ENCODE results near the gene ABCF3. TPM values are rescaled to one million over a fixed set of nuclear protein-coding genes. Genes with fewer than 3 reads are reported as not detected.

Gene ABCF3
- total and polyA plus RNA-seq, 2 of the 13 experiments (the other 11 are each of a cell fraction or from before 2014, with no cell fraction given): 38.8 to 46.5 TPM

DNA sequence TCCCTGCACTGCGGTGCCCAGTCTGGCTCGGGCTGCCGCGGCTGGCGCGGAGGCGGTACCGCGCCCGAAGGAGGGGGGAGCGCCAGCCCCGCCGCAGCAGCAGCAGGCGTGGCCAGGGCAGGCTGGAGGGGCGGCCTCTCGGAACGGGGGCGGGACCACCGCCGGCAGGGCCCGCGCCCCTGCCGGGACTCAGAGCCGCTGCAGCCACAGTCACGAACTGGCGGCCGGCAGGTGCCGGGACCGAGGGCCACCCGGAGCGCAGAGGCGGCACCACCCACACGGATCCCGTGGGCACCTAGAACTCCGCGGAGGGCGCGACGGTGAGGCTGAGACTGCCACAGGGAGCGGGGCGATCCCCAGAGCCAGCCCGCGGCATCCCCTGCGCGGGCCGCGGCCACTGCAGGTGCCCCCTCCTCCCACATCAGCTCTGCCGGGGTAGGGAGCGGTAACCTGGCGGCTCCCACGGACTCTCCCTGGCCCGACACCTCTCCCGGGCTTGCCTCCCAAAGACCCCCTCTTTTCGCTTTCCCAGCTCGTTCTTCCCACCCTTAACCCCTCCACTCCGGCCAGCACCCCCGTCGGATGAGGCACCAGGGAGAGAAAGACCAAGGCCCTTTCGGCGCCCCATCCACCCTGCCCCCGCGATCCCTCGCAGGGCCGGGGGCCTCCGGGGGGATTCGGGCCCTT lies 43.5 kb downstream of the ABCF3 start, which contains the start of gene VWA5B2 (continued):
- TF ChIP-seq CSRNP1 (CRISPR knock-in tag; IDR thresholded peaks at IDR 0.05) (no peak), RBM39 (IDR thresholded peaks at IDR 0.05; ENCODE audit: low read depth, low read length, poor library complexity, severe bottlenecking) (no peak), TCF7 (IDR thresholded peaks at IDR 0.05; ENCODE audit: low read depth) (no peak), ZBTB7A (CRISPR knock-in tag; IDR thresholded peaks at IDR 0.05) (0 out of 2 replicates have a peak, but pooled peaks have one; percentile 9), KDM4B (CRISPR knock-in tag; IDR thresholded peaks at IDR 0.05) (no peak), NRL (CRISPR knock-in tag; IDR thresholded peaks at IDR 0.05; ENCODE audit: borderline replicate concordance) (peak; percentile 23; the same call in 1 of the 2 replicates), NFYB (CRISPR knock-in tag; IDR thresholded peaks at IDR 0.05) (no peak), NR1H2 (CRISPR knock-in tag; IDR thresholded peaks at IDR 0.05; ENCODE audit: borderline replicate concordance, low read depth) (no peak), KLF16 (CRISPR knock-in tag; IDR thresholded peaks at IDR 0.05) (no peak), CENPT (CRISPR knock-in tag; IDR thresholded peaks at IDR 0.05; ENCODE audit: low read depth) (no peak), ZNF552 (CRISPR knock-in tag; IDR thresholded peaks at IDR 0.05; ENCODE audit: borderline replicate concordance) (no peak), SPEN (CRISPR knock-in tag; IDR thresholded peaks at IDR 0.05; ENCODE audit: low read depth) (no peak; the same call in 1 of the 2 replicates), GATAD2A (CRISPR knock-in tag; IDR thresholded peaks at IDR 0.05) (no peak), ZNF431 (CRISPR knock-in tag; IDR thresholded peaks at IDR 0.05; ENCODE audit: borderline replicate concordance, low read depth) (no peak), ZNF333 (CRISPR knock-in tag; IDR thresholded peaks at IDR 0.05; ENCODE audit: borderline replicate concordance) (no peak), KDM3A (CRISPR knock-in tag; IDR thresholded peaks at IDR 0.05; ENCODE audit: low read depth) (0 out of 2 replicates have a peak, but pooled peaks have one; percentile 32), NR2F2 (IDR thresholded peaks at IDR 0.05; ENCODE audit: borderline replicate concordance, low read depth) (no peak), SAP130 (CRISPR knock-in tag; IDR thresholded peaks at IDR 0.05; ENCODE audit: low read depth) (peak; percentile 44; the same call in 1 of the 2 replicates), ZNF20 (CRISPR knock-in tag; IDR thresholded peaks at IDR 0.05) (no peak), ZNF234 (CRISPR knock-in tag; conservative IDR thresholded peaks at IDR 0.05) (no peak), RORA (CRISPR knock-in tag; IDR thresholded peaks at IDR 0.05) (no peak), MXD1 (CRISPR knock-in tag; IDR thresholded peaks at IDR 0.05) (0 out of 2 replicates have a peak, but pooled peaks have one; percentile 39)
- TF ChIP-seq, protein P1, sequence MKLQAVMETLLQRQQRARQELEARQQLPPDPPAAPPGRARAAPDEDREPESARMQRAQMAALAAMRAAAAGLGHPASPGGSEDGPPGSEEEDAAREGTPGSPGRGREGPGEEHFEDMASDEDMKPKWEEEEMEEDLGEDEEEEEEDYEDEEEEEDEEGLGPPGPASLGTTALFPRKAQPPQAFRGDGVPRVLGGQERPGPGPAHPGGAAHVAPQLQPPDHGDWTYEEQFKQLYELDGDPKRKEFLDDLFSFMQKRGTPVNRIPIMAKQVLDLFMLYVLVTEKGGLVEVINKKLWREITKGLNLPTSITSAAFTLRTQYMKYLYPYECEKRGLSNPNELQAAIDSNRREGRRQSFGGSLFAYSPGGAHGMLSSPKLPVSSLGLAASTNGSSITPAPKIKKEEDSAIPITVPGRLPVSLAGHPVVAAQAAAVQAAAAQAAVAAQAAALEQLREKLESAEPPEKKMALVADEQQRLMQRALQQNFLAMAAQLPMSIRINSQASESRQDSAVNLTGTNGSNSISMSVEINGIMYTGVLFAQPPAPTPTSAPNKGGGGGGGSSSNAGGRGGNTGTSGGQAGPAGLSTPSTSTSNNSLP (IDR thresholded peaks at IDR 0.05; ENCODE audit: low read depth, low read length): no peak
- TF ChIP-seq, protein P2, sequence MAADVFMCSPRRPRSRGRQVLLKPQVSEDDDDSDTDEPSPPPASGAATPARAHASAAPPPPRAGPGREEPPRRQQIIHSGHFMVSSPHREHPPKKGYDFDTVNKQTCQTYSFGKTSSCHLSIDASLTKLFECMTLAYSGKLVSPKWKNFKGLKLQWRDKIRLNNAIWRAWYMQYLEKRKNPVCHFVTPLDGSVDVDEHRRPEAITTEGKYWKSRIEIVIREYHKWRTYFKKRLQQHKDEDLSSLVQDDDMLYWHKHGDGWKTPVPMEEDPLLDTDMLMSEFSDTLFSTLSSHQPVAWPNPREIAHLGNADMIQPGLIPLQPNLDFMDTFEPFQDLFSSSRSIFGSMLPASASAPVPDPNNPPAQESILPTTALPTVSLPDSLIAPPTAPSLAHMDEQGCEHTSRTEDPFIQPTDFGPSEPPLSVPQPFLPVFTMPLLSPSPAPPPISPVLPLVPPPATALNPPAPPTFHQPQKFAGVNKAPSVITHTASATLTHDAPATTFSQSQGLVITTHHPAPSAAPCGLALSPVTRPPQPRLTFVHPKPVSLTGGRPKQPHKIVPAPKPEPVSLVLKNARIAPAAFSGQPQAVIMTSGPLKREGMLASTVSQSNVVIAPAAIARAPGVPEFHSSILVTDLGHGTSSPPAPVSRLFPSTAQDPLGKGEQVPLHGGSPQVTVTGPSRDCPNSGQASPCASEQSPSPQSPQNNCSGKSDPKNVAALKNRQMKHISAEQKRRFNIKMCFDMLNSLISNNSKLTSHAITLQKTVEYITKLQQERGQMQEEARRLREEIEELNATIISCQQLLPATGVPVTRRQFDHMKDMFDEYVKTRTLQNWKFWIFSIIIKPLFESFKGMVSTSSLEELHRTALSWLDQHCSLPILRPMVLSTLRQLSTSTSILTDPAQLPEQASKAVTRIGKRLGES (CRISPR knock-in tag; IDR thresholded peaks at IDR 0.05; ENCODE audit: borderline replicate concordance): no peak

Data from HepG2 (cell line).